Activated T-cell treated with anti-CD3 and anti-CD28 coated beads, Interleukin-2, amount 50 U/mL, for 24 hours (primary cell): ENCODE results near the gene KLHL14.

Experiments used
- DNase-seq: peaks from one replicate; pipeline ENCODE4 v3.0.0-alpha.2; 2020
- H3K27ac Mint-ChIP-seq: 2 replicates; pipeline ENCODE4 v1.8.0; 2020; ENCODE audit warnings: mild to moderate bottlenecking, mixed read lengths
- H3K27me3 Mint-ChIP-seq: 2 replicates; pipeline ENCODE4 v1.8.0; 2020; ENCODE audit warnings: mixed read lengths
- H3K36me3 Mint-ChIP-seq: 2 replicates; pipeline ENCODE4 v1.8.0; 2020; ENCODE audit warnings: low read depth, mixed read lengths
- H3K4me1 Mint-ChIP-seq: 2 replicates; pipeline ENCODE4 v1.8.0; 2020; ENCODE audit warnings: low read depth, mixed read lengths
- H3K4me3 Mint-ChIP-seq: 2 replicates; pipeline ENCODE4 v1.8.0; 2020; ENCODE audit warnings: mild to moderate bottlenecking, moderate library complexity, mixed read lengths
- H3K9me3 Mint-ChIP-seq: 2 replicates; pipeline ENCODE4 v1.8.0; 2020; ENCODE audit warnings: mixed read lengths

The KLHL14 gene

DNA sequence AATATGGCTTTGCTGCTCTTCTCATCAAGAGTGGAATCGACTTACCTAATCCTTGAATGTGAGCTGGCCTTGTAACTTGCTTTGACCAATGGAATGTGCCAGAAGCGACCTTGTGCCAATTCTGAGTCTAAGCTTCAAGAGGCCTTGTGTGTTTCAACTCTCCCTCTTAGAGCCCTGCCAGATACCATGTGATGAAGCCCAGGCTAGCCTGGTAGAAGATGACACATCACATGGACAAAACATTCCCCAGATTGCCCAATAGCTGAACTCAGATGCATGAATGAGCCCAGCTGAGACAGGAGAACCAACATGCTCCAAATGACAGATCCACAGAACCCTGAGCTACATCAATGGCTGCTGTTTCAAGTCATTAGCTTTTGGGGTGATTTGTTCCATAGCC lies 4.2 kb upstream of the KLHL14 start:
- Mint-ChIP-seq H3K27ac (no peak overlapping the region), H3K4me1 (peaks cover 4% of the 10 kb centered on the region), H3K27me3 (peaks cover 27% of the 10 kb centered on the region), H3K4me3 (no peak overlapping the region), H3K36me3 (no peaks in the 10 kb centered on the region), H3K9me3 (no peaks in the 10 kb centered on the region)
- no peak for DNase-seq

DNA sequence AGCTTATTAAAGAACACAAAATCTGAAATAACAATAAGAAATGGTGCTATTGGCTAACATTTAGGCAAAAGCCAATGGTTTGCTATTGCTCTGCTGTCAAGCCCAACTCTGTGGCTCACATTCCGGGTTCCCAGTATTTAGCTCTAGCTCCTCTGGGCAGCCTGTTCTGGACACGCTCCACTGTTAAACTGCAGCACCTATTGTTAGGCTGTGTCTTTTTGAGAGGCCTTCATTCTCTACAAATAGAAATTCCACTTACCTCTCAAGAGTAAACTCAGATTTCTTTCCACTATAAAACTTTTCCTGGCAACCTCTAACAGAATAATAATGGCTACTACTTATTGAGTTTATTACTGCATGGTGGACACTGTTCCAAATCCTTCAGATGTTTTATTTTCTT lies 3.7 kb upstream of the KLHL14 start:
- Mint-ChIP-seq H3K27me3 (peaks cover 27% of the 10 kb centered on the region), H3K9me3 (no peaks in the 10 kb centered on the region), H3K27ac (no peak overlapping the region), H3K36me3 (no peaks in the 10 kb centered on the region), H3K4me1 (peaks cover 4% of the 10 kb centered on the region), H3K4me3 (no peak overlapping the region)
- no peak for DNase-seq

DNA sequence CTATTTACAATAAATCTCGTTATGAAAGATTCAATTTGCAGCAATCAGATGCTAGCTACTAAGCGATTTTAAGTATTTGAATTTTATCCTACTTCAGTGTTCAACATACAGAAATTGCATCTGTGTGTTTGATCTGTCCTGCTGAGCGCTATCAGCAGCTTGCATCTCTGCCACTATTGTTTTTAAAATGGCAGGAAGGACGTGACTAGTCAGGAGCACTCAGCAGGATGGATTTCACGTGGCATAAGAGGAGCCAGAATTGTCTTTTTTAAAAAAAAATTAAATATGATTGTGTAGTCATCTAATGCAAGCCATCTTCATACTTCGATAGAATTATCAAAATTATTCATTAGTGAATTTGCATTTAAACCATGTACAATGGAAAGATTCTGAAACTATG lies 2.8 kb upstream of the KLHL14 start:
- Mint-ChIP-seq H3K4me3 (no peak overlapping the region), H3K27ac (no peak overlapping the region)
- DNase-seq = no peak

DNA sequence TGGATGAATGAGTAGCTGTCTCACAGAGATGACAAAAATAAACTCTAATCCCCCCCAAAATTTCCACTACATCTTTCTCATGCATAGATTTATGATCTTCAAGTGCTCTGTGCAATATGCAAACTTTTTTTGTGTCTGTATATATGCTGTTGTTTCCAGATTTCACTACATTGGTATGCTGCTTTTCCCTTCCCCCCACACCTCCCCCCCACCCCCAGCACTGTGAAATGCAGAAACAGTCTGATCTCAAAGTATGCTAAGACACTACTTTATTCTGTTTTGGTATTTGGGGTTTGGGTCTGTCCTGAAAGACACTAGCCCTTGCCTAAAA lies 524 bp upstream of the KLHL14 start:
- peaks cover 57% of the 10 kb centered on the region for H3K27me3 Mint-ChIP-seq
- H3K27ac Mint-ChIP-seq = no peak overlapping the region
- H3K4me1 Mint-ChIP-seq = peaks cover 9% of the 10 kb centered on the region
- DNase-seq = no peak
- H3K4me3 Mint-ChIP-seq = no peak overlapping the region
- H3K9me3 Mint-ChIP-seq = no peaks in the 10 kb centered on the region
- no peaks in the 10 kb centered on the region for H3K36me3 Mint-ChIP-seq

More for the DNA sequence above, 2.8 kb upstream of the KLHL14 start:
- Mint-ChIP-seq H3K36me3 (no peaks in the 10 kb centered on the region), H3K9me3 (no peaks in the 10 kb centered on the region), H3K27me3 (peaks cover 36% of the 10 kb centered on the region), H3K4me1 (peaks cover 7% of the 10 kb centered on the region)

DNA sequence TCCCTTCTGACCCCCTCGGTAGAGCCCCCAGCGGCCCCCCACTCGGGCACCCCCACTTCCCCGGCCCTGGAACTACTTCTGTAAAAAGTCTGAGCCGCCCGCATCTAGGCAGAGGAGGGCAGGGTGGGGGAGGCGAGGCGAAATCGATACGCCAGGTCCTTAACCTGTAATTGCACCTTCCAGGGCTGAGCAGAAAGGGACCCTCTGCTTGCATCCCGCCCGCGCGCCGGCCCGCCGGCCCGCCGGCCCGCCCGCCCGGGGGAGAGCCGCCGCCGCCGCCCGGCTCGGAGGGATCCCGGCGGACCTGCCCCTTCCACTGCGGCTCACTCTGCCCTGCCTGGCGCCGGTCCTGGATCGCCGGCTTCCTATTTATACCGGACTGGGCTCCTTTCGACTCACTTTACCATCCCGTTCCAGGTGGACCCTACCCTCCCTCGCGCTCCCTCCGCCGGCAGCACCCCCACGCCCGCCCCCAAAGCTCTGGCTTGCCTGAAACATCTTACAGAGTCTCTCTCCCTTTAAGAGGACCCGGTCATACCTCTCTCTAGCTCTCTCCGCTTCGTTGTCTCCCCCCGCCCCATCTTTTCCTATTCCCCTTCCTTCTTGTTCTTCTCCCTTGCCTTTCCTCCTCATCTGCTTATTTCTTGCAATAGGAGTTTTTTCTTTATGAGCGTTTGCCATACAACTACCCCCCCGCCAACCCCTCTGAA lies 797 bp downstream of the KLHL14 start:
- Mint-ChIP-seq H3K9me3 (no peaks in the 10 kb centered on the region), H3K27me3 (peaks cover 66% of the 10 kb centered on the region), H3K4me1 (peaks cover 9% of the 10 kb centered on the region), H3K27ac (no peak overlapping the region), H3K4me3 (no peak overlapping the region), H3K36me3 (no peaks in the 10 kb centered on the region)
- no peak for DNase-seq

DNA sequence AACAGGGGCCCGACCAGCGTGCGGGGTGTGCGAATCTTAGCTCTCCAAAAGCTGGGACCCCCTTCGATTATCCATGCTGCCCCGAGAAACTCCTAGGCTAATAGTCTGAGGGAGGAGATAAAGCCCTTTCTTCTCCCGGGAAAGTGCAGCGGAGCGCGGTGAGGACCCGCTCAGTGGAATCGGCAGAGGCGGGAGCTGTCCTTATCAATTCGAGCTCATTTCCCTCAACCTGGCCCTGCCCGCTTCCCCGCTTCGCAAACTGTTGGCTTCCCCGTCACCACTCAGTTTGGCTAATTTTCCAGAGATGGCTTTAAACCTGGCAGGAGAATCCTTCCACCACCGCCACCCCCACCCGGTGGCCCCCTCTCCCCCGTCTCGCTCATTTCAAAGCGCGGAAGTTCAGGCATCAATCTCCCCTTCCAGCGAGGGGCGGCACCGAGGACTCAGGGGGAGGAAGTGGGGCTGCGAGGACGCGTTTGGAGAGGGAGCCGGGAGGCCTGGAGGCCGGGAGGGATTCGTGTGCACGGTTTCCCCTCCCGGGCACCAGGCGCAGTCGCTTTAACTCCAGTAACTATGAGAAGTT lies 1.6 kb downstream of the KLHL14 start:
- no peaks in the 10 kb centered on the region for H3K36me3 Mint-ChIP-seq
- H3K4me1 Mint-ChIP-seq = peaks cover 9% of the 10 kb centered on the region
- peak overlapping the region; percentile 49 for H3K4me3 Mint-ChIP-seq
- no peak overlapping the region for H3K27ac Mint-ChIP-seq
- DNase-seq = no peak
- H3K9me3 Mint-ChIP-seq = no peaks in the 10 kb centered on the region
- peaks cover 69% of the 10 kb centered on the region for H3K27me3 Mint-ChIP-seq

DNA sequence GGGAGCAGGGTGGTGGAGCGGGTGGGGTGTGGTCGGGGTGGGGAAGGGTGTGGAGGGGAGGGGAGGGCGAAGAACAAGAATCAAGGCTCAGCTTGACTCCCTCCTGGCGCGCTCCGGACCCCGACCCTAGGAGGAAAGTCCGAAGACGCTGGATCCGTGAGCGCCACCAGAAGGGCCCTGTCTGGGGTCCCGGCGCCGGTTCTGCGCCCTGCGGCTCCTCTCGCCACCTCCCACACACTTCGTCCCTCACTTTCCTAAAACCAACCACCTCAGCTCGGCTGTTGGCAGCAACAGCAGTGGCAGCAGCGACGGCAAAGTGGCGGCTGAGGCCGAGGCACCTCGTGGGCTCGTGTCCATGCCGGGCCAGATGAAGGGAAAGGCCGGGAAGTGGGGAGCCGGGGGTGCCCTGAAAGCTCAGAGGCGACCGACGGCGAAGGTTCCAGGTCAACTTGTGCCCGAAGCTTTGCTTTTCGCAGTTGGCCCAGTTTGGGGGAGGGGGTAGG lies 2.1 kb downstream of the KLHL14 start:
- H3K9me3 Mint-ChIP-seq = no peaks in the 10 kb centered on the region
- peaks cover 9% of the 10 kb centered on the region for H3K4me1 Mint-ChIP-seq
- no peaks in the 10 kb centered on the region for H3K36me3 Mint-ChIP-seq
- peaks cover 70% of the 10 kb centered on the region for H3K27me3 Mint-ChIP-seq
- H3K27ac Mint-ChIP-seq = no peak overlapping the region
- DNase-seq = no peak
- peak overlapping the region; percentile 49 for H3K4me3 Mint-ChIP-seq

DNA sequence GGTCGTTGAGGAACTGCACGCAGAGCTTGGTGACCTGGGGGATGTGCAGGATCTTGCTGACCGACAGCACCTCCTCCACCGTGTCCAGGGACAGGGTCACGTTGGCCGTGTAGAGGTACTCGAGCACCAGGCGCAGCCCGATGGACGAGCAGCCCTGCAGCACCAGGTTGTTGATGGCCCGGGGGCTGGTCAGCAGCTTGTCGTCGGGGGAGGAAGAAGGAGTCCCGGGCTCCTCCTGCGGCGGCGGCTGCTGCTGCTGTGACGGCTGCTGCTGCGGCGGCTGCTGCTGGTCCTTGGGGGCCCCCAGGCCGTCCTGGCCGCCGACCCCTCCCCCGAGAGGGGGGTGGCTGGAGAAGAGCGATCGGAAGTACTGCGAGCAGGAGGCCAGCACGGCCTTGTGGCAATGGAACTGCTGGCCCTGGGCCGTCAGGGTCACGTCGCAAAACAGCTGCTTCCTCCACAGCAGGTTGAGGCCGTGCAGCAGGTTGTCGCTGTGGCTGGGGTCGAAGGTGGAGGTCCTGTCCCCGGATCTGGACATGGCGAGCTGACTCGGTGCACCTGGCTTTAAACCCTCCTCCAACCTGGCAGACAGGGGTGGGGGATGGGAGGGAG lies 2.7 kb downstream of the KLHL14 start:
- Mint-ChIP-seq H3K9me3 (no peaks in the 10 kb centered on the region), H3K4me3 (no peak overlapping the region), H3K4me1 (peaks cover 9% of the 10 kb centered on the region), H3K27me3 (peaks cover 70% of the 10 kb centered on the region), H3K36me3 (no peaks in the 10 kb centered on the region), H3K27ac (no peak overlapping the region)
- no peak for DNase-seq

DNA sequence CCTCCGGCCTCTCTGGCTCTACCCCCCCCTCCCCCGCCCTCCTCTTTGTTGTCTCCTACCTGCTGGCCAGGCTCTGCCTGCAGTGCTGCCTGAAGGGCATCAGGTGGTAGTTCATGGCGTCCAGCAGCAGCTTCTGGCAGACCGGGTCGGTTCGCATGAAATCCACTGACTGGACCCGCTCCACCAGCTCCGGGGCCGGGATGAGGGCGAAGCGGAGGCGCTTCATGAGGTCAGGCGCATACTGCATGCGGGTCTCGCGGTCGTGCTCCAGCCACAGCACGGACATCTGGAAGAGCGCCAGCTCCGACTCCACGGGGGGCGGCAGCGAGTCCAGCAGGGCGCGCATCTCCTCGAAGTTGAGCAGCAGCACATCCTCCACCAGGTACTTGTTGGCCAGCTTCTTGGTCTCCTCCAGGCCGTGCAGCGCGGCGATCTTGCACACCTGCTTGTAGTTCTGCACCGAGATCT lies 3.2 kb downstream of the KLHL14 start:
- Mint-ChIP-seq H3K27me3 (peaks cover 67% of the 10 kb centered on the region), H3K9me3 (no peaks in the 10 kb centered on the region), H3K36me3 (no peaks in the 10 kb centered on the region), H3K27ac (no peak overlapping the region), H3K4me1 (peaks cover 9% of the 10 kb centered on the region), H3K4me3 (no peak overlapping the region)
- no peak for DNase-seq

DNA sequence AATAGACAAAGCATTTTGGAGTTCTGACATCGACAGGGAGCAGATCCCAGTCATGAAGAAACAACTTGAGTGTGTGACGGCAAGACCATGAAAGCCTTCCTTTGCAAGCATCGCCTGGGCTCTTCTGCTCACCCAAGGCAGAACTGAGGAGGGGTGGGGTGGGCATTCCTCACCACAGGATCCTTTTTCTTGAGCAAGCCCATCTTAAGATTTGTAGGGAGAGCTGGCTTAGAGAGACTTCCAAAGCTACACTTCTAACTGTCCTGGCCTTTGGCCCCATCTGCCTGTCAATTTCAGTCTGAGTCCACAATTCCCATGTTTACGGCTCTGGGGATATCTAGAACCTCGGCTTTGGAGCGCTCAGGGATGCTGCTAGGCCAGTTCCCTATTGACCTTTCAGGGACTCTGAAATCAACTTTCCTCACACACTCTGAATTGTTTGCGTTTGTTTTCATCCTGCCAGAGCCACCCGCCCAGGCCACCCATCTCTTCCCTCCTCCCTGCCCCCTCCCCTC lies 3.7 kb downstream of the KLHL14 start:
- H3K27ac Mint-ChIP-seq = no peak overlapping the region
- no peak overlapping the region for H3K4me3 Mint-ChIP-seq
- DNase-seq = no peak
- H3K27me3 Mint-ChIP-seq = peaks cover 62% of the 10 kb centered on the region
- no peaks in the 10 kb centered on the region for H3K9me3 Mint-ChIP-seq
- H3K4me1 Mint-ChIP-seq = peaks cover 9% of the 10 kb centered on the region
- H3K36me3 Mint-ChIP-seq = no peaks in the 10 kb centered on the region

DNA sequence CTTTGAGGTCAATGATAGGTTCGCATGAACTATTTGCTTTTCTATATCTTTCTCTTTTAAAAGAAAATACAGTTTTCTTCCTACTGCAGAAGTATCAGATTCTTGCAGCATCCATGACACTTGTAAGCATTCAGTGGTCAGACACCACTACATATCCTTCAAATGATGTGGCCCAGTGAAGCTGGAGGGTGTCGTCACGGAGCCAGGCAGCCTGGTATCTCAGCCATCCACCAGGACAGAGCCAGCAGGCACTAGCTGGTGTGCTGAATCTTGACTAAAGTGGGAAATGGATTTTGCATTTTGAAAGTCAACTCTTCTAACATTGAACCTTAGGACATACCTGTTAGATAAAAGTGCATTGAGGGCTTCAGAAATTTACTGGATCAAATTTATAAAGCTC lies 5.4 kb downstream of the KLHL14 start:
- no peaks in the 10 kb centered on the region for H3K36me3 Mint-ChIP-seq
- peaks cover 46% of the 10 kb centered on the region for H3K27me3 Mint-ChIP-seq
- no peaks in the 10 kb centered on the region for H3K9me3 Mint-ChIP-seq
- H3K27ac Mint-ChIP-seq = no peak overlapping the region
- H3K4me3 Mint-ChIP-seq = no peak overlapping the region
- DNase-seq = no peak
- H3K4me1 Mint-ChIP-seq = peaks cover 7% of the 10 kb centered on the region

DNA sequence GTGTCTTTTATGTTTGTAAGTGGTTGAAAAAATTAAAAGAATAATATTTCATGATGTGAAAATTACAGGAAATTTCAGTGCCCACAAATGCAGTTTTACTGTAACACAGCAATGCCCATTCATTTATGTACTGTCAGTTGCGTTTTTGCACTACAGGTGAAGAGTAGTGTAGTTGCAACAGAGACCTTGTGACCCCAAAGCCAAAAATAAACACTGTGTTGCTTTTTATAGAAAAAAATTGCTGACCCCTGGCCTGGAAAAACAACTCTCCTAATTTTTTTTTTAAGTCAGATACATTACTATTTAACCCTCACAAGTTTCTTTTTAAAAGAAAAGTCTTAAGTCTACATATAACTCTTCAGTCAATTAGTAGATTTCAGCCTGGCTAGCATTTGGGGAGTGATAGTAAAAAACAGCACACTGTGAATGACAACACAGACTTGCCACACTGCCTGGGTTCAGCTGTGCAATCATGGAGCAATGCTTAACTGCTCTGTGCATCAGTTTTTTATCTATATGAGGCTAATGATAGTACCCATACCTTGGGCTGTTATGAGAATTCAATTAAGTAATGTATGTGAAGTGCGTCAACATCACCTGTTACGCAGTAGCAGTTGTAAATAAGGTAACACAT lies 8.1 kb downstream of the KLHL14 start:
- Mint-ChIP-seq H3K27me3 (peaks cover 27% of the 10 kb centered on the region), H3K9me3 (no peaks in the 10 kb centered on the region), H3K4me1 (peaks cover 2% of the 10 kb centered on the region), H3K36me3 (no peaks in the 10 kb centered on the region), H3K4me3 (no peak overlapping the region), H3K27ac (no peak overlapping the region)
- DNase-seq = no peak

DNA sequence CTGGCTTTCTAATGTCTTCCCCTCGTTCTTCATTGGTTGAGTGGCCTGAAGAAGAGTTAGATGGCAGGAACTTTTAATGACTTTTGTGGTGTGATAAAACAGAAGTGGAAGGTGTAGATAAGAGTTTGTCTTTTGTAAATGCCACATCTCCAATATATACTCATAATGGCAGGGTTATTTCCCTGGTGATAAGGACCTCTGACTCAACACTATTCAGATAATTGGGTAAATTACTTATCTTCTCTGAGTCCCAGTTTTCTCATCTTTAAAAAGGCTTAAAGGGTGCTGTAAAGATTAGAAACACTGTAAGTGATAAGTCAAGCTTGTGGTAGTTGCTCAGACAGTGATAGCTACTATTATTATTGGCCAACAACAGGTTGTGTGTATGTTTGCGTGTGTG lies 9.5 kb downstream of the KLHL14 start:
- DNase-seq = no peak
- no peak overlapping the region for H3K27ac Mint-ChIP-seq
- H3K27me3 Mint-ChIP-seq = peaks cover 12% of the 10 kb centered on the region
- no peaks in the 10 kb centered on the region for H3K9me3 Mint-ChIP-seq
- no peak overlapping the region for H3K4me3 Mint-ChIP-seq
- no peaks in the 10 kb centered on the region for H3K36me3 Mint-ChIP-seq
- H3K4me1 Mint-ChIP-seq = no peaks in the 10 kb centered on the region

DNA sequence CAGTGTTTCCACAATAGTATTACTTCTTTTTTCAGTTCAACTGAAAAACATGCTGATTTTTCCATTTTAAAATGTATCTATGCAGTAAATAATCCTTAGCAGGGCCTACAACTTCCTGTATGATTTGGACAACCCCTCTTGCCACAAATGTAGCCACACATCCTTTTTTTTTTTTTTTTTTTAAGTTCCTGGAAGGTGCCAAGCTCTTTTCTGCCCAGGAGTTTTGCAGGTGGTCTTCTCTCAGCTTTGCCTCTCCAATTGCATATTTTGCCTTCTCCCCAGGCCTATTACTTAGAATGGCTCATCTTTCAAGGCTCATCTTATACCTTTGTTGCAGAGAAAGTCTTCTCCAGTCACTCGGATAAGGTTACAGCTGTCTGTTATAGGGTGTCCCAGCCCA lies 11.6 kb downstream of the KLHL14 start:
- H3K27ac Mint-ChIP-seq = no peak overlapping the region
- no peaks in the 10 kb centered on the region for H3K36me3 Mint-ChIP-seq
- no peak overlapping the region for H3K4me3 Mint-ChIP-seq
- no peaks in the 10 kb centered on the region for H3K4me1 Mint-ChIP-seq
- no peaks in the 10 kb centered on the region for H3K9me3 Mint-ChIP-seq
- no peak for DNase-seq
- no peaks in the 10 kb centered on the region for H3K27me3 Mint-ChIP-seq

DNA sequence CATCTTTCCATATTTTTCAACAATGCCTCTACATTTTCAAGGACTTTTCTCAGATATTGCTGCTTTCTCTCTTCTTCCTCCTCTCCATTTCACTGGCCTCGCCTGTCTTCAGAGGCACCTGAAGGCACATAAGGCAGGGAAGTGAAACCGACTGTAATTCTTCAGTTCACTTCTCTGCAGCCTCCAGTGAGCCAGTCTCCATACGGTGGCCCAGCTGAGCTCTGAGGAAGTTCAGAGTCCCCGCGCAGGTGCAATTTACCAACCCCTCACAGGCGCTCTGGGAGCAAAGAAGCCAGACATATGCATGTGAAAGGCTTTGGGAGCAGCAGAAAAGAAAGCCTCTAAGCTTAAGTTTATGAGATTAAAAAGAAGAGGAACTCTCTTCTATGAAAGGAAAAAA lies 12.4 kb downstream of the KLHL14 start:
- DNase-seq = no peak
- no peak overlapping the region for H3K4me3 Mint-ChIP-seq
- H3K4me1 Mint-ChIP-seq = no peaks in the 10 kb centered on the region
- H3K9me3 Mint-ChIP-seq = no peaks in the 10 kb centered on the region
- H3K27ac Mint-ChIP-seq = no peak overlapping the region
- H3K36me3 Mint-ChIP-seq = no peaks in the 10 kb centered on the region
- H3K27me3 Mint-ChIP-seq = no peaks in the 10 kb centered on the region
